Activated CD4-positive, alpha-beta T cell treated with anti-CD3 and anti-CD28 coated beads, Interleukin-10, Interleukin-2, amounts not matched to agents 100 ng/mL and 50 ng/mL, durations not matched to agents 16 hours and 8 hours (primary cell): ENCODE data around the gene SPATS2.
A peak's percentile ranks its signal among the peaks of the same experiment; 100 is the strongest.
"Not testable (repeated sequence)": the region's sequence is repeated elsewhere in the genome, so short reads cannot be mapped to it uniquely, and the experiment has no call there.

Source experiments
- DNase-seq: peaks from one replicate; pipeline ENCODE4 v3.0.0-alpha.2; 2020

SPATS2 gene

DNA sequence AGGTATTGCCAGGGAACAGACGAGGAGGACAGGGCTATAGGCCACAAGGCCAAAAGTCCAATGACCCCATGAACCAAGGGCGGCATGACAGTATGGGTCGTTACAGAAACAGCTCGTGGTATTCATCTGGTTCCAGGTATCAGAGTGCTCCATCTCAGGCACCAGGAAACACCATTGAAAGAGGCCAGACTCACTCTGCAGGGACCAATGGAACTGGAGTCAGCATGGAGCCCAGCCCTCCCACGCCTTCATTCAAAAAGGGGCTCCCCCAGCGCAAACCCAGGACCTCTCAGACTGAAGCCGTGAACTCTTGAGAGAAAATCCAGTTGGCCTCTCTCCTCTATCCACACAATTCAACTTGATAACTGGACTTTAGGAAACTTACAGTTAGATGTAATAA lies 158.7 kb downstream of the SPATS2 start:
- no peak for DNase-seq

DNA sequence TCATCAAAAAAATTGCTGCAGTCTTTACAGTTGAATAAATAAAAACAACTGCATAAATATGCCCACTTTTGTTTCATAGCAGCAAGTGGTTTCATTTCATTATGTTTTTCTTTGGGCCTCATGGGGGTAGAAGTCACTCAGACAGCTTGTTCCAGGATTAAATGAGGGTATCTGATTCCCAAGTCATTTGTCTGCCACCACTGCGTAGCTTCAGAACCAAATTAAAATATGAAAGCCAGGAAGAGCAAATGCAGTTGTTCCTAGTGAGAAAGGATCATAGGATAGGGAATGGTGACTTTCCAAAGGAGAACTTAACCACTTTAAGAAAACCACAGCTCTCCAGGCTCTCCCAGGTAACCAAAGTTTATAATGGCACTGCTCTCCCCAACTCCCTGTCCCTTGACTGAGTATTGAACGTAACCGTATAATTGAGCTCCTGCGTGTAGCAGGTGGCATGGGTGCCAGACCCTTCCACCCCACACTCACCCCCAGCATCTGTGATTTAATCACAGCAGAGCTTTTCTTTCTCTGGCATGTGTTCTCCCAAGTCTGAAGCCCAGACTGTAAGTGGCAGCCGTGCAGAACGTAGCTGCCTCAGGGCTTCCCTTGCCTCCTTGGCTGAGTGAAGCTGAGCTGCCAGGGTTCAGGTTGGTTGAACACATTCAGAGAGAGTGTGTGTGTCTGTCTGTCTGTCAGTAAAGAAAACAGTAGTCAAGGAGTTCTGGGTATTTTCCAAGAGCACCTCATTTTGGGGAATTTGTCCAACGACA lies 160.3 kb downstream of the SPATS2 start:
- DNase-seq, result no peak

DNA sequence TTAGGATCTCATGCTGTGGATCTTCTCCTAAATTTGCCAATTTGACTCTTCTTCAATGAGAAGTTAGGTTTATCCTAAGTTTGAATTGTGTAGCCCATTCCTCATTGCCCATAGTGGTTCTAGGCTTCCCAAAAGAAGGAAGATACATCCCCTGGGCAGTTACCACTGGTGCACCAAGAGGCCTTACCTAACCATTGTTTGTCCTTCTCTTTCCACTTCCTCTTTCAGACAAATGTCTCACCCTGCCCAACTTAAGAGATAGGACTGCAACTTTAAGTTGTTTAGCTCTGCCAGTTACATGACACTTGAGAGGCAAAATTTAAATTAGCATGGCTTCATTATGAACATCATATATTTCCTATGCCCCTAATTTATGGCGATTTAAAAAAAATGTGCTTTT lies 162.2 kb downstream of the SPATS2 start:
- no peak for DNase-seq

DNA sequence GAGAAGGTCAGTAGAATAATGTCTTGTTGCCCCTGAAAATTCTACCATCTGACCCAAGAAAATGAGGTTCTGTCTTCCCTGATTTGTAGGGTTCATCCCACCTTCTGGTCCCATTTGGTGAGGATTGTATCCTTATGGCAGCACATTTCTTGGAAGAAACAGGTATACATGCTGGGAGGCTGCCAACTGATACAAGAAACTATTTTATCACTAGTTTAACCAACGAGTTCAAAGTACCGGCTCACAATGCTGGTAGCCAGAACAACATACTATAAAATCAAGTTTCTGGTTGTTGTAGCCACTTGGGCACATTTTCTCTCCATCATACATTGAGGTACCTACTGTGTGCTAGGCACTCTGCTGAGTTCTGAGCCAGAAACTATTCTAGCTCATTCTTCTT lies 164.5 kb downstream of the SPATS2 start:
- DNase-seq, result no peak

DNA sequence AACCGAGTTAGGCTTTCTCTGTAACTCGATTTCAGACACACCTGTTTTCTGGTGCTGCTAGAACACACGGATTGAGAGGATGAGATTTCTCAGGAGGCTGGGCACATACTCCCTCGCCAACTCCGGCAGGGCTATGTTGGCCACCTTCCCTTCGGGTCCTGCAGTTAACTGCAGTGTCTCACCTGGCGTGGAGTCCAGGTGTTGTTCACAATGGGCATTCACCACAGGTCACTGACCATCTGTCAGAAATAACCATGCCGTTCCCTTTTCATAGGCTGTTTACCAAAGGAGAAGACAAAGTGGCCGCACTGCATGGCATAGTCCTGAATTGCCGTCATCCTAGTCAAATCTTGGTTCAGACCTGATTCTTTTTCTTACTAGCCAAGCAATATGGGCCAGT lies 166.1 kb downstream of the SPATS2 start:
- no peak for DNase-seq

DNA sequence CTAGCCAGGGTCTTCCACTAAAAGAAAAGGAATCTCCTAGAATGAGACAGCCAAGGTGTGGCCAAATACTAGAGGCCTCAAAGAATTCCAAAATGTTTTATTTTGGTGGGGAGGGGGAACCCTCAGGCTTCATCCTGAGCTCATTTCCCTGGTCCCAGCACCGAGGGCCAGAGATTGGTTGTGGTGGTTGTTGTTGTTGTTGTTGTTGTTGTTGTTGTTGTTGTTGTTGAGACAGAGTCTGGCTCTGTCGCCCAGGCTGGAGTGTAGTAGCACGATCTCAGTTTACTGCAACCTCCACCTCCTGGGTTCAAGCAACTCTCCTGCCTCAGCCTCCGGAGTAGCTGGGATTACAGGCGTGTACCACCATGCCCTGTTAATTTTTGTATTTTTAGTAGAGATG lies 166.9 kb downstream of the SPATS2 start:
- not testable (repeated sequence) for DNase-seq

DNA sequence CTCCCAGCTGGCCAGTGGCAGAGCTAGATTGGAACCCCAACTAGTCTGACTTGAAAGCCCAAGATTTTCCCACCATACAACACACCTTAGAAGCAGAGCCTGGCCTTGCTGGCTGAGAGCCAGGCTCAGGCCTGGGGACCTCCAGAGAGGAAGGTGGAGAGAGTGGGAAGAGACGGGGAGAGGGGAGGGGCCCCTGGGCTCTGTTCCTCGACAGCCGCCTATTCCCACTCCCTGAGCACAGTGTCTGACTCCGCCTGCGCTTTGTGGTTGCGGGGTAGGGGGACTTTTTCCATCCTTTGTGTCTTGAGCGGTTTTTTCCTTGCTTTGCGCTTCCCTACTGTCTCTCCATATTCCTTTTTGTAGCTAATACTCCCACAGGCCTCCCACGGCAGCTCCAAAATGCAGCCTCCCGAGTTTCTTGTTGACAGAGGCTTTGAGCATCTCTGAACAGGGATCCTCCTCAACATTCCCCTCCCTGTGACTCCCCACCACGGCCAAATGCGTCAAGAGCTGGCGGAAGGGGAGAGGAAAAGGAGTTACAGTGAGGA lies 167.5 kb downstream of the SPATS2 start:
- no peak for DNase-seq

DNA sequence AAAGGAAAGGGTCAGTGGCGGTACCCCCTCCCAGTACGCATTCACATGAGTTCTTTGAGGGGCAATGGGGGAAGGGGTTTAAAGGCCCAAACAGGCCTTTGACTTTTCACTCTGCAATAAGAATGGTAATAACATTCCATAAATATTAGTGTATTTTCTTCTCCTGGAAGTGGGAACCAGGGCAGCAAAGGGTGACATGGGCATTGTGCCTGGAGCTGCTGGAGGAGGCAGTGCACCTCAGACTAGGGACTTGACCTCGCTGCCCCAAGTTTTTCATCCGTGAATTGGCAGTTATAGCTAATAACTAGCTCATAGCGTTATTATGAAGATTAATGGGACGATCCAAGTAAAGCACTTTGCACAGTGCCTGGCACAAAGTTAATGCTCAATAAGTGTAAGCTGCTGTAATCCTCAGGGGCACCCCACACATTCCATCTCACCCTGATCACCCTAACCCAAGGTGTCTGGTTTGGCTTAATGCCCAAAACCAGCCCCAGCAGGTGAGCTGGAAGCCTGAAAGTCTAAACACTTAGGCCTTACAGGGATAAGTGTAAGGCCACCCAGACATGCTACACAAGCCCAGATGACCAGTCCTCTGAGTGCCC lies 168.8 kb downstream of the SPATS2 start:
- no peak for DNase-seq

DNA sequence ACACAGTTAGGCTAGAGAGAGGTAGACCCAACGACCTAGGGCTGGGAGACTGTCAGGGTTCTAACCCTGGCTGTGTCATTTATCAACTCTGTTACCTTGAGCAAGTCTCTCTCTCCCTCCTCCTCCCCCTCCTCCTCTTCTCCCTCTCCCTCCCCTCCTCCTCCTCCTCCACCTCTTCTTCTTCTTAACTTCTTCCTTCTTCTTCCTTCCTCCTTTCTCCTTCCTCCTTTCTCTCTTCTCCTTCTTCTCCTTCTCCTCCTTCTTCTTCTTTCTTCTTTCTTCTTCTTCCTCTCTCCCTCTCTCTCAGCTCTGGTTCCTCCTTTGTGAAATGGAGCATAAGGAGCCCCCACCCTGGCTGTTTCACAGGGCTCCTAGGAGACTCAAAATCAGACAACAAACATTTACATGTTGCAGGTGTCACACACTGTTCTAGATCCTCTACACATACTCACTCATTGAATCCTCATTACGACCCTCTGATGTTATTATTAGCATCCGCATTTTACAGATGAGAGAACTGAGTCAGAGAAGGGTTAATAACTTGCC lies 169.3 kb downstream of the SPATS2 start:
- DNase-seq, result no peak

DNA sequence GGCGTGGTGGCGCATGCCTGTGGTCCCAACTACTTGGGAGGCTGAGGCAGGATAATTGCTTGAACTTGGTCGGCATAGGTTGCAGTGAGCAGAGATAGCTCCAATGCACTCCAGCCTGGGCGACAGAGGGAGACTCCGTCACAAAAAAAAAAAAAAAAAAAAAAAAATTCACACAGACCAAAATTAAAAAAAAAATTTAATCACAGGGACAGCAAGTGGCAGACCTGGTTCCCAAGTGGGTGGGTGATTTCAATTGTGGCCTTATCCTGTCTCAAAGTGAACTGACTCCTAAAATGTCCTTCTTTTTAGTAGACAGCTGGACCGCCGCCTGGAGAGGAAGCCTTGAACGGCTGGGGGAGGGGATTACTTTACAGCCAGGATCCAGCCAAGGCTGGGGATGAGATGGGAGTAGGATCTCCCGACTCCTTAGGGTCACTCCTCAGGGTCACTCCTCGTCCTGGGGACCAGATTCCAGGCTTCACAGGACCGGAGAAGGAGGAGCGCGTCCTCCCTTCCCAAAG lies 170.0 kb downstream of the SPATS2 start:
- DNase-seq, result no peak

DNA sequence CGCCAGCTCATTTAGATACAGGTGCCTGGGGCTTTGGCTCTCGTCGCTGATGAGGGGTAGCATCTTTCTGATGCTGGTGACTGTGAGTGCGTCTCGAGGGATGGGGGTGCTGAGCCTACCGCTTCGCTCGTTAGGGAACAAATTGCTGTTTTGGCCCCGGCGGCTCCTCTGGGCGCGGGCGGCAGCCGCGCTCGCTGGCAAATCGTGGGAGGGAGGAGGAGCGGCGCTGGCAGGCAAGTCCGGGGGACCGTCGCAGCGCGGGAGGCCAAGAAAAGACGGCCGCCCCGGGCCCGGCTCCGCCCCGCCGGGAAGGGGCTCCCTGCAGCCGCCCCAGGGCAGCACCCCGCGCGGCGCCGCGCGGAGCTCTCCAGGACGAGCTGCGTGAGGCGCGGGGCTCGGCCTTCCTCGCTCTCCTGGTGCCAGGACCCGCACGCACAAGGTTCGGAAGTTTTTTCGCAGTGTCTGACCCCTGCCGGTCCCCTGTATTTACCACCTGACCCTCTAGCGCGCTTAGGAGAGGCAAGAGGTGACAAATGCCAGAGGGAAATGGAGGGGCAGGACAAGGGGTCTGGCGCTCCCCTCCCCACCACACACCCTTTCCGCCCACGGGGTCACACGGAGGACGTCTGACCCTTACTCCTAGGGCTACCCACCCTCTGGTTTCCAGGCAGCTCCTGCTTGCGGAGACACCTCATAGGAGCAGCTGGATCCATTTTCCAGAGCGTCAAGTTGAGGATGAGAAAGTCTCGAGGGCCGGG lies 170.7 kb downstream of the SPATS2 start:
- no peak for DNase-seq

DNA sequence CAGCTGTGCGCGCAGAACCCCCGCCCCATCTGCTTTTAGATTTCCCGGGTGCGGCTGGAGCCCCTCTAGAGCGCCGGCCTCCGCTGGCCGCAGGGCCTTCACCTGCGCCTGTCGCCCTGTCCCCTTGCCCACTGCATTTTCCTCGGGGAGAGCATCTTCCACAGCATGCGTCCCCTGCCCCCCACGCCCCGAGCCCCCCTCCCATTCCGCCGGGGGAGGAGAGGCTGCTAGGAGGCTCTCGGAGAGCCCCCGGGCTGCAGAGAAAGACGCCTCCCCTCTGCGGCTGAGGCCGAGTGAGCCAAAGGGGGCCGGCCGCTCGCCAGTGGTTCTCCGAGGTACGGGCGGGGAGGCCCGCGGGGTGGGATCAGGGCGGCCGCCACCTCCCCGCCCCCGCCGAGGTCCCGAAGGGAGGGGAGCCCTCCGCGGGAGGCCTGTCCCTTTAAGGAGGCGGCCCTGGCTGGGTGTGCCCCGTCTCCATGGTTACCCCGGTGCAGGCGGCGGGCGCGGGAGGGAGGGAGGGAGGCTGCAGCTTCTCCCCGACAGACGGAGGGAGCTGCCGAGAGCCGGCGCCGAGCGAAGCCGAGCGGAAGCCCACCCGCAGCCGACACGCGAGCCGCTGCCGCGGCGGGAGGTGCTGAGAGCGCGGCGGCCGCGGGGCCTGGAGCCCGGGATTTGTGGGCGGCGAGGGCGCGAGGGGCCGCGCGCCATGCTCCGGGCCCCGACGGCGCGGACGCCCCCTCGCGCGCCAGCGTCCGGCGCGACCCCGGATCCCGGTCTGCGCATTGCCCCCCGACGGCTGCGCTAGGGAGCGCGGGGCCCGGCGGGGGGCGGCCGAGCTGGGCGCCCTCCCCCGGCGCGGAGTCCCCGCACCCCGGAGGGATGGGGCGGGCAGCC lies 171.5 kb downstream of the SPATS2 start, which contains the start of gene KCNH3:
Gene KCNH3, plus strand, starts transcription at position 521 of the 894 bp plus-strand sequence. CDS start 387 bp downstream, outside the sequence.
- peak; percentile 85 for DNase-seq

DNA sequence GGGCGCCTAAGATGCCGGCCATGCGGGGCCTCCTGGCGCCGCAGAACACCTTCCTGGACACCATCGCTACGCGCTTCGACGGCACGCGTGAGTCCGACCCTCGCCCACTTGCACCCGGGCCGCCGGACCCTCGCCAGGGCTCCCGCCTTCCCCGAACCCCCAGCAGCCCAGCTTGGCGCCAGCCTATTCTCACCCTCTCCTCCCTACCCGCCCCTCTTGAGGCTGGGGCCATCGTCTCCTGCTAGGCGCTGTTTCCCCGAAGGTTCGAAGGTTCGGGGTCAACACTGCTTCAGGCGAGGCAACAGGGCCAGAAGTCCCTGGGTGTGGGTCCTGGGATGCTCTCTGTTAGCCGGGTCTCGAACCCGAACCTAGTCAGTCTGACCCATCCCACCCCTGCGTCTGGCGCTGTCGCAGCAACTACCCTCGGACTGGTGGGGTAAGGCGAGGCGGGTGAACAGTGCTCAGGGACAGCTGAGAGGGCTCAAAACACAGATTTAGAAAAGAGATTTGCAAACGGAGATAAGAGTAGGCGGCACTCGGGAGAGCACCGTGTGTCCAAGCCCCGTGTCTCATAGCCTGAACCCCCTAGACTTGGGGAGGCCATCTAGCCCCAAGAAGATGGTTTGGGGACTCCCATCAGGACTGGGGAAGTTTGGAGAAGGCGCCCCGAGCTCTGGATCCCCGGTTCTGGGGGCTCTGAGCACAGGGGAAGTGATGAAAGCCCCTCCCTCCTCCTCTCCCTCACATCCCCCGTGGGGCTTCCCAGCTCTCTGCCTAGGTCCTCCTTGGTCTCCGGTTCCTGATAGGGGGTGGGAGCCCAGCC lies 172.4 kb downstream of the SPATS2 start:
- no peak for DNase-seq

DNA sequence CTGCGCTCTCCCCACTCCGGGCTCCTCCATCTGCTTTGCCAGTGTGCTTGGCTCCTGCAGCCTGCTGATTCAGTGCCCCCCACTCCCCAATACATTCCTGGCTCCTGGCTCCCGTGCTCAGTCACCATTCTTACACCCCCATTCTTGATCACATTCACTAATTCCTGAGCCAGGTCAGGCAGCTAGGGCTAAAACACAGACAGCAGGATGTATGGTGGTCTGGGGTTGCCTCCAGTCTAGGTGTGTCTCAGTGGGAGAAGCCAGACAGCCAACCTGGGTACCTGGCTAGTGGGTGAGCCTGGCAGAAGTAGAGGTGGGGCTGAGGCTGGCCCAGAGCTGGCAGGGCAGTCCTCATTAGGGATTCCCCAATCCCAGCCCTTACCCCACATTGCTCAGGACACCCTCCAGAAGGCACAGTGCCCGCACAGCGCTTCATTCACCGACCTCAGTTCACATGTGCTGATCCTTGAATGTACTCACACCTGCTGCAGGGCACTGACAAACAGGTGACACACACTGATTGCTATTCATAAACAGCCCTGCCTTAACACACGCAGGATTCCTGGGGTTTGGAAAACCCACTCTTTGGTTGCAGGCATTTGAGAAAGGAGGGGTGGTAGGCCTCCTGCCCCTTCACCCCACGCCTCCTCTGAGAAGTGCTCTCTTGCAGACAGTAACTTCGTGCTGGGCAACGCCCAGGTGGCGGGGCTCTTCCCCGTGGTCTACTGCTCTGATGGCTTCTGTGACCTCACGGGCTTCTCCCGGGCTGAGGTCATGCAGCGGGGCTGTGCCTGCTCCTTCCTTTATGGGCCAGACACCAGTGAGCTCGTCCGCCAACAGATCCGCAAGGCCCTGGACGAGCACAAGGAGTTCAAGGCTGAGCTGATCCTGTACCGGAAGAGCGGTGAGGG lies 173.2 kb downstream of the SPATS2 start:
- DNase-seq, result no peak

DNA sequence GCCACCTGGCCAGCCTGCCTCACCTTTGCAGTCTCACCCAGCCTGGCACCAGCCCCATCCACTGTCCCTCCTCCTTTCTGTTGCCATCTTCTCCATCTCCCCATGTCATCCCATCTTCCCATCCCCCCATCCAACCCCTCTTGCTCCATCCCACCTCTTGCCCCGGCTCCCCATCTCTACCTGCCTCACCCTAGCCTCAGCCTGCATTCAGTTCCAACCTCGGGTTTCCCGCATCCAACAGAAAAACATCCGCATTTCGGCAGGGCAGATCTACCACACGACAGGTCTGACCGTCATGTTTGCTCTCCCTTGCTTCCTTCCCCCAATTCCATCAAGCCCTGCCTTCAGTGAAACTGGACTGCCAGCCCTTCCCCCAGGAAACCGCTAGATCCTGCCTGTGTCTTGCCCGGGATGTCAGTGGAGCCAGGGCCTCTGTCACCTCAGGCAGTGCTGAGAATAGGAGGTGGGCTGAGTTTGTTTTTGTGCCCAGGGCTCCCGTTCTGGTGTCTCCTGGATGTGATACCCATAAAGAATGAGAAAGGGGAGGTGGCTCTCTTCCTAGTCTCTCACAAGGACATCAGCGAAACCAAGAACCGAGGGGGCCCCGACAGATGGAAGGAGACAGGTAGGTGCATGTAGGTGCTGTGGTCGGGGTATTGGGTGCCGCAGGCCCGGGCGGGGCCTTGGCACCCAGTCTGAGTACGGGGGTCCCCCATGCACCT lies 174.0 kb downstream of the SPATS2 start:
- no peak for DNase-seq

DNA sequence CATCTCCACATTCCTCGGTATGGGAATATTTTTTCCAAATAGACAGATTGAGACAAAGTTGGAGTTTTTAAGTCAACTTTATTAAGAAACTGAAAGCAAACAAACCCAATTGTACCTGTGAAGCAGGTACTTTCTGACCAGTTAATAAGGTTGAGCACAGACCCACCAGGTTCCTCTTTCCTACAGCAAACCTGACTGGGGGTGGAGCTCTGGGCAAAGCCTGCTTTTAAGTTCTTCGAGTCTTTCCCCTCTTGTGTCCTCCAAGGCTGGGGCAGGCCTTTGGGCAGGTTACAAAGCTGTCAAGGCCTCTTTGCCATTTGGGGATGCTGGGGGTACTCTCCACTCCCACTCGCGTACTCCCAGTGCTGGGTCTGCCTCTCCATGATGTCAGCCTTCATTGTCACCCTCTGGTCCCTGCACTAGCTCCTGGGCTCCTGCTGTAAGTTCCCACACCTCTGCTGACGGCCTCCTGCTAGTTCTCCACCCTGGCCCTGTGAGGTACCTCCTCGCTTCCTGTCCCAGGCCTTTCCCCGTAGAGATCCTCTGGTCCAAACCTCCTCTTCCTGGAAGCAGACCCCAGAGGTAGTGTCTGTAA lies 174.7 kb downstream of the SPATS2 start:
- DNase-seq, result no peak

DNA sequence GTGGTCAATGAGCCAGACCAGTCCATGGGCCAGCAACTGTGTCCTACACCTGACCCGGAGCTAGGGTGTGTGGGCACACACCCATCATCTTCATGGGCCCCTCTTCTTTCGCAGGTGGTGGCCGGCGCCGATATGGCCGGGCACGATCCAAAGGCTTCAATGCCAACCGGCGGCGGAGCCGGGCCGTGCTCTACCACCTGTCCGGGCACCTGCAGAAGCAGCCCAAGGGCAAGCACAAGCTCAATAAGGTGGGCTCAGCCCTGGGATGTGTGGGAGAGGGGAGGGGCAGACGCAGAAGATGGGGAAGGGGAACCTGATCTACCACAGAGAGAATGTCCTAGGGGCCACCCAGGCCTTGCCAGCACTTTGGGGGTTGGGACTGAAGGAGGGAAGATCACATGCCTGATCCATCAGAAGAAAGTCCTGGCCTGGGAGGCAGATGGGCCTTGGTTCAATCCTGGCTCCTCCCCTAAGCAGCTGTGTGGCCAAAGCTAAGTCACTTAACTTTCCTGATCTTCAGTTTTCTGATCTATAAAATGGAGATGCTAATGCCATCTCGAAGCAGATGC lies 175.4 kb downstream of the SPATS2 start:
- DNase-seq, result no peak

DNA sequence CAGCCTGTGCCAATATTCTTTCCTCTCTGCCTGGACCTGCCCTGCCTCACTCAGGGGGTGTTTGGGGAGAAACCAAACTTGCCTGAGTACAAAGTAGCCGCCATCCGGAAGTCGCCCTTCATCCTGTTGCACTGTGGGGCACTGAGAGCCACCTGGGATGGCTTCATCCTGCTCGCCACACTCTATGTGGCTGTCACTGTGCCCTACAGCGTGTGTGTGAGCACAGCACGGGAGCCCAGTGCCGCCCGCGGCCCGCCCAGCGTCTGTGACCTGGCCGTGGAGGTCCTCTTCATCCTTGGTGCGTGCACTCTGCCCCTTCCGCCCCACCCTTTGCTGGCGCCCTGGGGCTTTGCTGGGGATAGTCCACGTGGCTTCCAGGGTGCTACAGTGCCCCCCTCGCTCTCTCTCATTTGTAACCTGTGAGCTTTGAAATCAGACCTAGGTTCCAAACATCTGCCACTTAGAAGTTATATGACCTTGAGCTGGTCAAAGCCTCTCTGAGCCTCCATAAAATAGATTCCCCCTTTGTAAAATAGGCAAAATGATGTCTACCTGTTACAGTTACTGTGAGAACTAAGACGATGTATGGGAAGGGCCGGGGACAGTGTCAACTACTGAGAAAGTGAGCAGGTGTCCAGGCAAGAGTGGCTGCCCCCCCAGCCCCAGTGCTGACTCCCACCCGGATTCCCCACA lies 176.1 kb downstream of the SPATS2 start:
- DNase-seq, result no peak
